22Rv1 (cell line): ENCODE data around the gene BRAF.

Source experiments
- ZFX ChIP-seq: fragments of 450-650 bp; IDR thresholded peaks from 2 replicates; pipeline ENCODE4 v1.6.1; 2017; ENCODE audit warnings: antibody characterized with exemption, borderline replicate concordance
- TF ChIP-seq, protein P1 (sequence below): fragments of 450-650 bp; IDR thresholded peaks from 2 replicates; pipeline ENCODE4 v1.5.1; 2017; ENCODE audit warnings: mild to moderate bottlenecking

- TF ChIP-seq, protein P1, sequence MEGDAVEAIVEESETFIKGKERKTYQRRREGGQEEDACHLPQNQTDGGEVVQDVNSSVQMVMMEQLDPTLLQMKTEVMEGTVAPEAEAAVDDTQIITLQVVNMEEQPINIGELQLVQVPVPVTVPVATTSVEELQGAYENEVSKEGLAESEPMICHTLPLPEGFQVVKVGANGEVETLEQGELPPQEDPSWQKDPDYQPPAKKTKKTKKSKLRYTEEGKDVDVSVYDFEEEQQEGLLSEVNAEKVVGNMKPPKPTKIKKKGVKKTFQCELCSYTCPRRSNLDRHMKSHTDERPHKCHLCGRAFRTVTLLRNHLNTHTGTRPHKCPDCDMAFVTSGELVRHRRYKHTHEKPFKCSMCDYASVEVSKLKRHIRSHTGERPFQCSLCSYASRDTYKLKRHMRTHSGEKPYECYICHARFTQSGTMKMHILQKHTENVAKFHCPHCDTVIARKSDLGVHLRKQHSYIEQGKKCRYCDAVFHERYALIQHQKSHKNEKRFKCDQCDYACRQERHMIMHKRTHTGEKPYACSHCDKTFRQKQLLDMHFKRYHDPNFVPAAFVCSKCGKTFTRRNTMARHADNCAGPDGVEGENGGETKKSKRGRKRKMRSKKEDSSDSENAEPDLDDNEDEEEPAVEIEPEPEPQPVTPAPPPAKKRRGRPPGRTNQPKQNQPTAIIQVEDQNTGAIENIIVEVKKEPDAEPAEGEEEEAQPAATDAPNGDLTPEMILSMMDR, result no peak
- TF ChIP-seq ZFX, result no peak
Observed at GRCh38 chr7:140877249-140877524, 47.5 kb downstream of the BRAF start.
